ENCODE measurements around the gene CLDN6. TPM values are rescaled to one million over a fixed set of nuclear protein-coding genes. Genes with fewer than 3 reads are reported as not detected.

The CLDN6 gene
- total RNA-seq, 1 donor from 2014 or later, result 813 TPM

DNA sequence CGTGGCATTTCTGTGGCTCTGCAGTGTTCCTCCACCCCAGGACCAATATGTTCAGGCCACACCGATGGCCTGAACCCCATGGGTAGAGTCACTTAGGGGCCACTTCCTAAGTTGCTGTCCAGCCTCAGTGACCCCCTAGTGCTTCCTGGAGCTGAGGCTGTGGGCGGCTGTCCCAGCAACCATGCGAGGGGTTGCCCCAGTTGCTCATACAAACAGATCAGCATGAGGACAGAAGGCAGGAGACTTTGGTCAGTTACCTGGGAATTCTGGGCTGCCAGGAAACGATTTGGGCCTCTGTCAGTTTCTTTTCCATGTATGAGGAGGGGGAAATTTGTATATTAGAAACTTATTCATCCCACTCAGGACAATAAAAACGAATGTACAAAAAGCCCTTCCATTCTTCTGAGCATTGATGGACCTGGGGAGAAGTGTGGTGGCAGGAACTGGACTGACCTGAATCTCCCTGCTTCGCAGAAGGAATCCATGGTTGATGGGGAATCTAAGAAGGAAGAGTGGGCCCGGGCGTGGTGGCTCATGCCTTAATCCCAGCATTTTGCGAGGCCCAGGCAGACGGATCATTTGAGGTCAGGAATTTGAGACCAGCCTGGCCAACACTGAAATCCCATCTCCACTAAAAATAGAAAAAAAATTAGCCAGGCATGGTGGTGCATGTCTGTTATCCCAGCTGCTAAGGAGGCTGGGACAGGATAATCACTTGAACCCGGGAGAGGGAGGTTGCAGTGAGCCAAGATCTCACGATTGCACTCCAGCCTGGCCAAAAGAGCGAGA lies 42.5 kb upstream of the CLDN6 start:
- DNase-seq (ENCODE audit: low read depth), result no peak
- TF ChIP-seq, protein P1, sequence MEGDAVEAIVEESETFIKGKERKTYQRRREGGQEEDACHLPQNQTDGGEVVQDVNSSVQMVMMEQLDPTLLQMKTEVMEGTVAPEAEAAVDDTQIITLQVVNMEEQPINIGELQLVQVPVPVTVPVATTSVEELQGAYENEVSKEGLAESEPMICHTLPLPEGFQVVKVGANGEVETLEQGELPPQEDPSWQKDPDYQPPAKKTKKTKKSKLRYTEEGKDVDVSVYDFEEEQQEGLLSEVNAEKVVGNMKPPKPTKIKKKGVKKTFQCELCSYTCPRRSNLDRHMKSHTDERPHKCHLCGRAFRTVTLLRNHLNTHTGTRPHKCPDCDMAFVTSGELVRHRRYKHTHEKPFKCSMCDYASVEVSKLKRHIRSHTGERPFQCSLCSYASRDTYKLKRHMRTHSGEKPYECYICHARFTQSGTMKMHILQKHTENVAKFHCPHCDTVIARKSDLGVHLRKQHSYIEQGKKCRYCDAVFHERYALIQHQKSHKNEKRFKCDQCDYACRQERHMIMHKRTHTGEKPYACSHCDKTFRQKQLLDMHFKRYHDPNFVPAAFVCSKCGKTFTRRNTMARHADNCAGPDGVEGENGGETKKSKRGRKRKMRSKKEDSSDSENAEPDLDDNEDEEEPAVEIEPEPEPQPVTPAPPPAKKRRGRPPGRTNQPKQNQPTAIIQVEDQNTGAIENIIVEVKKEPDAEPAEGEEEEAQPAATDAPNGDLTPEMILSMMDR (conservative IDR thresholded peaks at IDR 0.05; ENCODE audit: low read depth, low read length), result no peak
- H3K4me3 ChIP-seq (ENCODE audit: low read depth, low read length), result no peak overlapping the region

DNA sequence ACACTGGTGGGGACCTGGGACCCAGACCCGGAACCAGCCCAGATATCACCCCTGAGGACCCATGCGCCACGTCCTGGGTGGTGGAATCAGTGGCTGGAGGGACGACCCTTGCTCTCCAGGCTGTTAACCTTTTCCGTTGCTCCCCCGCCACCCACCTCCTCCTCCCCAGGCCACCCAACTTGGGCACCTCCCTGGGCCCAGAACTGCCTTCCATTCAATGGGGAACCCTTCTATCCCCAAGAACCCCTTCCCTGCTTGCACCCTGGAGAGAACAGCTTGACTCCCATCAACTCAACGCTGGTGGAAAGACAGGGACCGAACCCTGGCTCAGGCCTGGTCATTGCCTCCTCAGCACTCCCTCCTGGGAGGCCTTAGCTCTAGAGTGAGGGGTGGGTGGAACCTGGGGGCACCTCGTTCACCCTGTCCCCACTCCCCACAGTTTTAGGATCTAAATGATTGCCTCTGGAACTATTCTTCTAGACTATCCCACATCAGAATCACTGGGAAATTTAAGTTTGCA lies 41.8 kb upstream of the CLDN6 start:
- DNase-seq (ENCODE audit: low read depth), result no peak
- TF ChIP-seq, protein P1 (conservative IDR thresholded peaks at IDR 0.05; ENCODE audit: low read depth, low read length), result no peak
- H3K4me3 ChIP-seq (ENCODE audit: low read depth, low read length), result peak overlapping the region; percentile 94

DNA sequence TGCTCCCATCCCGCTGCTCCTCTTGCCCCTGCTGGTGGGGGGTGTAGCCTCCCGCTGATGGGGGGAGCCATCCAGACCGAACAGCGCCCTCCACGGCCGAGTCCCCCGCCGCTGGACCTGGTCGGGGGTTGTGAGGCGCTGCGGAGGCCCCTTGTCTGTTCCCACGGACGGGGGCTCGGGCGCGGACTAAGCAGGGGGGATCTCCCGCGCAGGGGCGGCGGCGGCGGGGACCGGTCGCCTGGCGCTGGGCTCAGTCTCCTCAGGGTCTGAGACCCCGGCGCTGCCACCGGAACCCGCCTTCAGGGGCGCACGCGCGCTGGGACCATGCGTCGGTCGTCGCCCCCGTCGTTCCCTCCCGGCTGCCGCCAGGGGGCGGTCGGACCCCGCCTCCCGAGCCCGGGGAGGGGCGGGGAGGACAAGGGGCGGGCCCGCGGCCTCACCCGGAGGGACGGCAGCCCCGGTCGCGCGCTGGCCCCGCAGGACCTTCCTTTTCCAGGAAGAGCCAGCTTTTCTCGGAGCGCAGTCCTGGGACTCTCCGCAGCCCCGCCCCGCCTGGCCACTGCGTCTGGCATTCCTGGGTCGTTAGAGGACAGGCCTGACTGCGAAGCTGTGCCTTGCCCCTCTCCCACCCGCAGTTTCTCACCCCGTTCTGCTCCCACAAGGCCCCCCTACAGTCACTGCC lies 41.2 kb upstream of the CLDN6 start:
- no peak for DNase-seq (ENCODE audit: low read depth)
- TF ChIP-seq, protein P1 (conservative IDR thresholded peaks at IDR 0.05; ENCODE audit: low read depth, low read length), result peak; percentile 53
- peak overlapping the region; percentile 94 for H3K4me3 ChIP-seq (ENCODE audit: low read depth, low read length)

- no peak for DNase-seq (ENCODE audit: low read depth)
- peak overlapping the region; percentile 94 for H3K4me3 ChIP-seq (ENCODE audit: low read depth, low read length)
- TF ChIP-seq, protein P1 (conservative IDR thresholded peaks at IDR 0.05; ENCODE audit: low read depth, low read length), result peak; percentile 22
These were observed 40.4 kb upstream of the CLDN6 start for GRCh38 chr16:3058139-3059030.

- TF ChIP-seq, protein P1 (conservative IDR thresholded peaks at IDR 0.05; ENCODE audit: low read depth, low read length), result no peak
- no peak for DNase-seq (ENCODE audit: low read depth)
- H3K4me3 ChIP-seq (ENCODE audit: low read depth, low read length), result peak overlapping the region; percentile 94
These were observed 39.5 kb upstream of the CLDN6 start for GRCh38 chr16:3057181-3058138.

Measured in epithelial cell of proximal tubule (primary cell).